Iris pigment epithelial cell (primary cell): Measurements from ENCODE around the gene ZNF275.
"Not testable (repeated sequence)": the region's sequence is repeated elsewhere in the genome, so short reads cannot be mapped to it uniquely, and the experiment has no call there.

Source experiments
- DNase-seq: peaks from one replicate; pipeline ENCODE4 v3.0.0-alpha.2; 2011; ENCODE audit warnings: low read depth

Gene ZNF275, protein sequence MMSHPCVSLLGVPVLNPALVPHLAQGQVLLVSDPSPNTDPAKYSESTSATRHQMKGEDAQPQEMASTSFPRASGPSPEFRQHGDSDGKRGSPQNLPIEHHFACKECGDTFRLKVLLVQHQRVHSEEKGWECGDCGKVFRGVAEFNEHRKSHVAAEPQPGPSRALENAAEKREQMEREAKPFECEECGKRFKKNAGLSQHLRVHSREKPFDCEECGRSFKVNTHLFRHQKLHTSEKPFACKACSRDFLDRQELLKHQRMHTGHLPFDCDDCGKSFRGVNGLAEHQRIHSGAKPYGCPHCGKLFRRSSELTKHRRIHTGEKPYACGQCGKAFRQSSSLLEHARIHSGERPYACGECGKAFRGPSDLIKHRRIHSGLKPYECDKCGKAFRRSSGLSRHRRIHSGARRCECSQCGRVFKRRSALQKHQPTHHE

DNA sequence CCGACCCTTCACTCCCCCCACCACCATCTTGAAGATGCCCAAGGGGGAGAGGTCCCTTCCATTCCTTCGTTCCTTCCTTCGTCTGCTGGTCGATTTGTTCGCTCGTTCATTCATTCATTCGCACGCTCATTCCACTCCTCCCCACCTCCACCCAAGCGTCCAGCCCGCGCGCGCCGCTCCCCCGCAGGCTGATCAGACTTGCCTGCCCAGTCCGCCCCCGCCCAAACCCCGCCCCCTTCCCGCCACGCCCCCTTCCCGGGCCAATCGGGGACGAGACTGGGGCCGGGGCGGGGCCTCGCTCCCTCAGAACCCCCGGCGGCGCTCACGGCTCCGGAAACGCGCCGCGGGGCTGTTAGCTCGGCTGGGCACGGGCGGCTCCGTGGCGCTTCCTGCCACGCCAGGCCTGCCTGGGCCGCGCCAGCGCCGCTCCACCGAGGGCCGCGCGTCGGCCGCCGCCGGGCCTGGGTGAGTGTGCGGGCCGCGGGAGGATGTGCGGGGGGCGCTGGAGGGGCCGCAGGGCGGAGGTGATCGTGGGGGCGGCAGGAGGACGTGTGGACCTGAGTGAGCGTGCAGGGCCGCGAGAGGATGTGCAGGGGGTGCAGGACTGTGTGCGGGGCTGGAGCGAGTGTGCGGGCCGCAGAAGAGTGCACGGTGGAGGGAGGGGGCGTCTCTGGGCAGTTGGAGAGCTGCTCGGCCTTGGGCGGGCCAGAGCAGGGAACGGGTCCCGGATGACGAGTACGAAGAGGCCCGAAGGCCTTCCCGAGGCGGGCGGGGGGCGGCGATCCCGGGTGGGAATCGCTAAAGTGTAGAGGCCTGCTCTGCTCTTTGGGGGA lies at the start of gene ZNF275:
ZNF275 (plus strand) TSS at position 333 of the 833 bp plus-strand sequence. CDS start 2,527 bp downstream, outside the sequence.
- DNase-seq = peak; percentile 72

DNA sequence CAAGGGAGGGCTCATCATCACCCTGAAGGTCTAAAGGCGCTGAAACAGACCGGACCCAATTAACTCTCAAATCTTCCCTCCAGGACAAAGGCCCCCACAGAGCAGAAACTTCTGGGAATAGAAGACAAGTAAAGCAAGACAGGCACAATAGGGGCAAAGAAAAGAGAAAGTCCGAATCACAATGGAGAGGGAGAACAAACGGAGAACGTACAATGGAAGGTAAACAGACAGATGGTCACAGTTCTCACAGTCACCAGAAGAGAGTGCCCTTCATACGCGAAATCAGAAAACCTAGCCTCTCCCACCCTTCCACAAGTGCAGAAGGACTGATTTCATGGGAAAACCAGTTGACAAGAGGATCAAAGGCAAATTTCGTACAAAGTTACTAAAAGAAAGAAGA lies 48.3 kb upstream of the ZNF275 start:
- not testable (repeated sequence) for DNase-seq

DNA sequence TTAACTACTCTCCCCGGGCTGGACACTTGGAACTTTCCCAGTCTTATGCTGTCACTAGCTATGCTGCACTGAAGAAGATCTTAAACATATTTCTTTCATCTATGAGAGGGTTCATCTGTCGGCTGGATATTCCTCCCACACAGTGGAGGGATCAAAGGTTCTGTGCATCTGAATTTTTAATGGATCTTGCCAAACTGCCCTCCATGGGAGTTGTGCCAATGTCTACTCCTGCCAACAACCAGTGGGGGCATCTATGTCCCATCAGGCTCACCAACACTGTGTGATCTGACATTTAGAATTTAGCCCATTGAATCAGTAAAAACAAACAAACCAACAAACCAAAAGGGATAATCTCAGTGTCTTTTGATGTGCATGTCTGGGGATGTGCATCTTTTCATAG lies 45.1 kb upstream of the ZNF275 start:
- not testable (repeated sequence) for DNase-seq

DNA sequence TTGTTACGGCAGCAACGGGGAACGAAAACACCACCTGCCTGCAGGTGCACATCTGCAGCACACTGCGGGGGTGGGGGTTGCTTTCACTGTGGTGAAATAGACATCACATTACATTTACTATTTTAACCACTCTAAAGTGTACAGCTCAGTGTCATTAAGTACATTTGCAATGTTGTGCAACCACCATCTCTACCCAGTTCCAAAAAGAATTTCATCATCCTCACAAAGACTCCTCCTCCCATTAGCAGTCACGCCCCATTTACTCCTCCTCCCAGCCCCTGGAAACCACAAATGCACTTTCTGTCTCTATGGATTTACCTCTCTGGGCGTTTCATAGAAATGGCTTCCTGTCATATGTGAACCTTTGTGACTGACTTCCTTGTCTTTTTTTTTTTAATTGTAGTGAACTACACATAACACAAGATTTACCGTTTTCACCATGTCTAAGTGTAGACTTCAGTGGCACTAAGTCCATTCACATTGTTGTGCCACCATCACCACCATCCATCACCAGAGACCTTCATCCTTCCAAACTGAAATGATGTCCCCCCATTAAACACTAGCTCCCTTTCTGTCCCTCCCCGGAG lies 40.4 kb upstream of the ZNF275 start:
- DNase-seq = not testable (repeated sequence)

DNA sequence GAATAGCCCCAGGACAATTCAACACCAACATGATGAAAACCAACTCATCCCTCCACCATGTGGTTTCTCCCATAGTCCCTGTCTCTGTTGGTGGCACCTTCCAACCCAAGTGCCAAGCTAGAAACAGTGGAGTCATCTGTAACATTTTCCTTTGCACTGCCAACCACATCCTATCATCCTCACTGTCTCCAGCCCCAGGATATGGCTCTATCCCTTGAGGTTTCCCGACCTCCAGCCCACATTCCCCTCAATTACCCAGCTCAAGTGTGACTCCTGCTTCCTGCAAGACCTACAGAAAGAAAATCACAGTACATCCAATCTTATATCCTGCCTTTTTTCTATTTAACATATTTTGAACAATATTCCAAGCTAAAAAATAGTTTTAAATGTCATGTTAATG lies 36.6 kb upstream of the ZNF275 start:
- no peak for DNase-seq

DNA sequence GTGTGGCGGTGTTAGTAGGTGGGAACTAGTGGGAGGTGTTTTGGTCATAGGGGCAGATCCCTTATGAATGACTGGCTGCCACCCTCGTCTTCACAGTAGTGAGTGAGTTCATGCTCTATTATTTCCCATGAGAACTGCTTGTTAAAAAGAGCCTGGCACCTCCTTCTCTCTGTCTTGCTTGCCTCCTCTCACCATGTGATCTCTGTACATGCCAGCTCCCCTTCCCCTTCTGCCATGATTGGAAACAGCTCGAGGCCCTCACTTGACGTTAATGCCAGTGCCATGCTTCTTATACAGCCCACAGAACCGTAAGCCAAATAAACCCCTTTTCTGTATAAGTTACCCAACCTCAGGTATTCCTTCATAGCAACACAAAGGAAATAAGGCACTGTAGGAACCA lies 34.1 kb upstream of the ZNF275 start:
- DNase-seq = no peak

DNA sequence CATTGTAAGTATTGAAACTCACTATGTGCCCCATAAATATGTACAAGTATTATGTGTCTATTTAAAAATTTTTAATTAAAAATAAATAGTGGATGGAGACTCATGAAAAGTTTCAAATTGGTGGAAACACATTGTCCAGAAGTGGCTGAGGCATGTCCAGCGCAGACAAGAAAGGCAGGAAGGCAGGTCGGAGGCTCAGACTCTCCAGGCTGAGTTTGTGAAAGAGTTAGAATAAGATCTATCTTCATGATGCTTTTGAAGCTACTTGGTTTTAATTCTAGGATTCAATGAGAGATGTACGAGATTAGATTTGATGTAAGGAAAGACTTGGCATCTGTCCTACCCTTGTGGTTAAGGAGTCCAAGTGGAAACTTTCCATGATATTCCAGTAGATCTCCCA lies 32.2 kb upstream of the ZNF275 start:
- DNase-seq = no peak

DNA sequence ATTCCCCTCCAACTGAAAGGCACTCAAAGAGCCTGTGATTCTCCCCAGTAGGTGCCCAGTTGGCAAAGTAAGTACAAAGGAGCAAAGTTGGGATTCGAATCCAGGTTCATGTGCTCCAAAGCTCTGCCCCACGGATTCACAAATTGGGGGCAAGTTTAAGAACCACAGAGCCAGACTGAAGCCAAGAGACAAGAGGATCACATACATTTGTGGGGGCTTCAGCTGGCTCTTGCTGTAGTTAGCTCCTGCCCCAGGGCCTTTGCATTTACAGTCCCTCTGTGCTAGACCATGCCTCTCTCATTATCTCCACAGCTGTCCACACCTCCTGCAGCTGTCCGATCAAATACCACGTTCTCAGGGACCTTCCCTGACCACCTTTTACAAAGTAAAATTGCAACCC lies 31.2 kb upstream of the ZNF275 start:
- DNase-seq = no peak

DNA sequence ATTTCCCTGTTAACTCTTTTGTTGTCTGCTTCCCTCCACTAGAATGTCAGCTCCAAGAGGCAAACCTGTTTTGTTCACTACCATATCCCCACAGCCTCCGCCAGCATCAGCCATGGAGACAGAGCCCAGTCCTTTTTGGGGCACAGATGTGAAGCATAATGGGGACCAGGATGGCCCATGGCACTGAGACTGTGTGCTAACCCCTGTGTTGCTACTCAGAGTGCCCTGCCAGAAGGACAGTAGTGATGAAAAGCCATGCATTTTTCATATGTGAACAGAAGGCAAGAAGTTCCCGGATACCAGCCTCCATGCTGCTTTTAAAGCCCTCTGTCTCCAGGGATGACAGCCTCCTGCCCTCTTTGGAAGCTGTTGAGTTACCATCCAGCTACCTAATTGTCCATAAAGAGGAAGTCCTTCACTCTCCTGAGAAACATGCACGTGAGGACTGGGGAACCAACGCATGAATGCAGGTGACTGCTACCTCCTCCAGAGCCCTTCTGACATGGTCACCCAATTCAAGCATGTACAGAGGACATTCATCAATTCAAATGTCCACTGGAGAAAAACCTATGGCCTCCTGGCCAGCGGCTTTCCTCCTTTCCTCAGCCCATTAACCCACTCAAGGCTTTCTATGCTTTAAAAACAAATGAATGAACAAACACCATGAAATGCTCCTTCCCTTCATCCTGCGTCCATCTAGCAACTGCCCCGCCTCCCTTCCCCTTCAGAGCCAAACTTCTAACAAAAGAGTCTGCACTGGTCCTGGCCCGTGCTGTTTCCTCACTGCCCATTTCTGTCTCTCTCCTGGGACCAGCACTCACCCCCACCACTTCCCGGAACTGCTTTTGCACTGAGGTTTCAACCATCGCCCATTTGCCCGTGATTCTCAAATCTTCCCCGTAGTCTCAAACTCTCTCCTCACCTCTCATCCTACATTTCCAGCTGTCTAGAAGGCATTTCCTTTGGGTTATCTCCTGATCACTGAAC lies 30.4 kb upstream of the ZNF275 start:
- no peak for DNase-seq

DNA sequence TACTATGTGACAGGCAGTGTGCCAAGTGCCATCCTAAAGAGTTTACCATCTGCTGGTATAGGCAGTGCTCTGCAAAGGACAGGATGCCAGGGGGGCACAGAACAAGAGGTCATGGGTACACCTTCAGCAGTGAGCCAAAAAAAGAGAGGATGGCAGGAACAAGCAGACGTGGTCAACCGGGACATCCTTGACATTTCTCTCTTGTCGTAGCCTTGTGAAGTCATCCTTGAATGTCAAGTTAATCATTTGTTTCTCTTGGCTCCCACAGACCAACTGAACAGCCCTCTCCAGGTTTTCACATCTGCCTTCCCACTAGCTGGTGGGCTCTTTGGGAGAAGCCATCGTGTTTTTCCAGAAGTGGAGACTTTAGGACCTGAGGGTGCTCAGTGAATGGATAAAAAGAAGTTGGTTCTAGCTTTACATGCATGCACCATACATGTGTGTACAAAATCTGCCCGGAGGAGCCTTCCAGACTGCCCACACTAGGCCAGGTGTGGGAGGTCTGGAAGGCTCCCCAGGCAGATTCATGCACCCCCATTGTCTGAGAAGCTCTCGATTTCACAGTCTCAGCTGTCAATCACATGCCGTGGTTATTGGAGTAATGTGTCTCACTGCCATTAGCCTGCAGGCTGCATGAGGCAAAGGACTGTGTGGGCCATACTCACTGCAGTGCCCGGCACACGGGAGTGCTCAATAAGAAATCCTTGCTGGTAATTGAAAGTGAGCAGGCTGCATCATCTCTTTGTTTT lies 28.8 kb upstream of the ZNF275 start:
- DNase-seq = no peak

DNA sequence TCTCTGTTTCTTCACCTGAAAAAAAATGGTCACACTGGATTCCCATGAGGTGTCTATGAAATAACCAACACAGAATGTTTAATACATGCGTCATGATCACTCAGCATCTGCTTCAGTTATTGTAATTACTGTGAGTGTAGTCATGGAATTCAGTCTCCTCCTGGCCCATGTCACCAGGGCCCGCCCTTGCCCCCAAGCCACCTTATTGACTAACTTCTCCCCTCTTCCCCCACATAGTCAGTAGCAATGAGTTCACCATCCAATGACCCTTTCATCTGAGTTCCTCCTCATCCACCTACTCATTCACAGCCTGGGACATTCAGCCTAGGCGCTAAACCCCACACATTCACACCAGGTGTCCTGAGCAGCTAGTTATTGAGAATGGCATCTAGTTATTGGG lies 28.0 kb upstream of the ZNF275 start:
- DNase-seq = no peak

DNA sequence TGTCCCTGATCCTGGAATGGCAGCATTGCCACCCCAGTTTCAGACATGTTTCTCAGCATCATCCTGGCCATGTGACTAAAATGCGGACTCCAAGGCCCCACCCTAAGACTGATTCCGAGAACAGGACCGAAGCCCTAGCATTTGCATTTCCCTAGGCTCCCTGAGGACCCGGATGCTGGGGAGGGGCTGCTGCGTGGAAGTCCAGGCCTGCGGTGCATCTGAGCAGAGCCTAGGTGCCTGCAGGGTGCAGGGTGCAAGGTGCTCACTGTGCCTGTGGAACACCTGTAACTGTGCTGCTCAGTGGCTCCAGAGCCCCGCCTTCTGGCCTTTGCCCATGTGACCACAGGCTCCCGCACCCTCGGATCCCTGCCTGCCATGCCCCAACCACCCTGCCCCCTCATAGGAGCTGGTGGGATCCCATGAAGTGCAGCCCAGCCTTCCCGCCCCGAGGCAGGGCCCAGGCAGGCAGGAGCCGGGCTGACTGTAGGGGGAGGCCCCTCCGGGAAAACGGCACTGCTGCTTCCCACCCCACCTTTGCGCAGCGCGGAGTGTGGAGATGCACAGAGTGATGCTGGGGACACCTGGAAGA lies 27.3 kb upstream of the ZNF275 start:
- no peak for DNase-seq

DNA sequence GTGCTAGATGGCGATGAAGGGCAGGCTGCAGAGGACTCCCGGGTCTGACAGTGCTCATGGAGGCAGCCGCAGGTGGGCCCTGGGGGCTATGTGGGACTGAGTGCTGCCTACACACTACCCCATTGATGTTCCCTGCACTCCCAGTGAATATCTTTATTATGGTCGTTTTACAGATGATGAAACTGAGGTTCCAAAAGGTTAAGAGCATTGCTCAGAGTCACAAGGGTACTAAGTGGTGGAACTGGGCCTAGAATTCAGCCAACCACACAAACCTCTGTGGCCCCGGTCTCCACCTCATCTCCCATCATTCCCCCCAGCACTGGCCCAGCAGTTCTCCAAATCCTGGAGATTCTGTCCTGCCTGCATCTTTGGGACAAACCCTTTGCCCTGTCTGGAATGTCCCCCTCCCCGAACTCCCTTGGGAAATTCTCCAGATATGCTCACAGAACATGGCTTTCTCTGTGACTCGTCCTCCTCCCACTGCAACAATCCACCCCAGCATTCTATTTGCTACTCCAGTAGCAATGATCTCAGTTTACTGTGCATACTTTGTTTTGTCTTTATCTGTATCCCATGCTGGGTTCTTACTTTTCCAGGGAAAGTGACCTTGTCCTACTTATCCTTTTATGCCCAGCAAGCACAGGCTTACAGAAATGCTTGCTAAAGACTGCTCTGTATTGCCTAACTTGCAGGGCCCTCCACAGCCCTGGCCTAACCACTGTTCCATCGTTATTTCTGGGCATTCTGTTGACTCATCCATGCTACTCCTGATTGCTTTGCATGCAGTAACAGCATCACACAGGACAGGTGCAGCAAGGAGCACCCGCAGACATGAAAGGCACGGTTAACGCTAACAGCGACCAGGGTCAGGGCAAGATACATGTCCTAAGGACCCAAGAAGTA lies 26.4 kb upstream of the ZNF275 start:
- DNase-seq = peak; percentile 13

DNA sequence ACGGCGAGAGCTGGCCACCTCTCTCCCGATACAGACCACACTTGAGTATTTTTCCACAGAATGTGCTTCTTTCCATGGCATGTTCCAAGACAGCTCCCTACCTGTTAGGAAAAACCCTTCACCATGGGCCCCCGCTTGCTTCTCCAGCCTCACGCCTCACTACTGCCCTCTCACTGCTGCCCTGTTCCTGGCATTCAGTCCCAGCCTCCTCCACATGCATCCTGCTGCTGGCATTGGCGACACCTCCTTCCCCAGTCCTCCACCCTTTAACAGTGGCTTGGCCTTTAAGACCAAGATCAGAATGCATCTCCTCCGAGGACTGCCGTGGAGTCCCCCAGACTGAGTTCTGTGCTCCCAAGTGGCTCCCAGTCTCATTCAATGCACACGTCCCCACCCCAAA lies 23.1 kb upstream of the ZNF275 start:
- DNase-seq = no peak

DNA sequence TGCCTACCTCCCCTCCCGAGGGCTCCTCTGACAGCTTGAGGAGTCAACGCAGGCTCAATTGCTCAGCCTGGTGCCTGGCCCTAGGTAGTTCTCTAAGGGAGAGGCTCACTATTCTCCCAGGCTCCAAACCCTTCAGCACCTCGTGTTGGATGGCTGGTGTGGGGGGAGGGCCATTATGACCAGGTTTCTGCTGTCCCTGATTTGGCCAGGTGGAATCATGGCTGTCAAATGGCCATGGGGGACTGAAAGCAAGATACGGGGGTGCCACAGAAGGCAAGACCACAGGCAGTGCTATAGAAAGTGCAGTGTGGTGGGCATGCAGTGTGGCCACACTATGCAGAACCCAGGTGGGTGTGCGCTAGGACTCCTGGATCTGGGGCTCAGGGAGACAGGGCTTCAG lies 21.9 kb upstream of the ZNF275 start:
- DNase-seq = no peak

DNA sequence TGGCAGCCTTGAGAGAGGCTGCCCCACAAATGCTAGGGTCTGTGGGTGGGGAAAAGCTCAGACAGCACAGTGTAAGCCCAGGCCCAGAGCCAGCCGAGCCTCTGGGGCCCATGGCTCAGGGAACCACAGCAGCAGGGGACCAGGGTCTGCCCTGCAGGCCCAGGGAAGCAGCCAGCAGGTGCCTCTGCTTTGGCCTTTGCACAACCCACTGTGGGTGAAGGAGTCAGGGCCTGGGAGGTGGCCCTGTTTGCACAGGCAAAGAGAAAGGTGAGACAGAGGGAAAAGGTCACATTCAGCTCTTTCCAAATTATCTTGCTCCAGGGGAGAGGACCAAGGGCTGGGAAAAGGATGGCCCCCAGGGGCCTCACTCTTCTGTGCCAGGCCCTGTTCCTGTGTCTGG lies 21.1 kb upstream of the ZNF275 start:
- DNase-seq = no peak

DNA sequence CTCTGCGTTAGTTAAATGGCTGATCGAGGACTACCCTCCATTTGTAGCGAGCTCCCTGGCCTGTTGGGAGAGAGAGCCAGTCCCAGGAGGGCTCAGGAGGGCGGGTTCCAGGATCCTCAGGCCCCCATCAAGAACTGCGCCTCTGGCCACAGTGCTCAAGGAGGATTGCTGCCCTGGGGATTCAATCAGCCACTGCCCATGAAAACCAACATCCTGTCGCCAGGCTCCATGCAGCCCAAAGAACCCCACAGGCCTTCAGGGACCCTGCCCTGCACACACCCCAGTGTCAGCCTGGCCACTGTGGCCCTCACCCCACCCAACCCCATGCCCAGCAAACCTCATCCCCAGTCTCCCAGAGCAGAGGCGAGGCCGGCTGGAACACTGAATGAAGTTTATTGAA lies 16.6 kb upstream of the ZNF275 start:
- no peak for DNase-seq

DNA sequence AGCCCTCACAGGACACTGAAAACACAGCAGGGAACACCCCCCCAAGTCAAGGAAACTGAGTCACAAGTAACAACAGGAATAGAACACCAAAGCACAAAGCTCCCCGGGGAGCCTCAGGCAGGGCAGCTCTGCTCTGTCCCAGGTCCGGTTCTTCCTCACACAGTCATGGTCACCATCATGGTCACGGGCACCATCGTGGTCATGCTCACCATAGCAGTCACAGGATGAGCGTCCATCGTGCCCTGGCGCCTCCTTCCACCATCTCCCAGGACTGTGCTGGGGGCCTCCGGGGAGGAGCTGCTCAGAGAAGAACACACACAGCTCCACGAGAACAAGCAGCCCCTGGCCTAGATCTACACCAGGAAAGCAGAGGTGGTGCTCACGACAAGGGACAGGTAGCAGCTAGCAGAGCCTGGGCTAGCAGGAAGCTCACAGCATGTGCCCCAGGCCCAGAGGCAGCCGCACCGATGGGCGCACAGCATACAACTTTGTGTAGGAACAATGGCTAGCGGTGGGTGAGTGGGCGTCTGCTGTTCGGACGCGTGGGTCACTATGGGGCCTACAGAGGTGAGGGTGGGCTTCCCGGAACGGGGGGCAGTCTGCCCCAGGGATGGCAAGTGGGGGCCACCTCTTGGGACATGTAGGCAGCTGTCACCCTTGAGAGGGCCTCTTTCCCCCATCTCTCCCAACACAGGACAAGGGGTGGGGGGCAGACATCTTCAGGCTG lies 15.8 kb upstream of the ZNF275 start:
- DNase-seq = no peak

DNA sequence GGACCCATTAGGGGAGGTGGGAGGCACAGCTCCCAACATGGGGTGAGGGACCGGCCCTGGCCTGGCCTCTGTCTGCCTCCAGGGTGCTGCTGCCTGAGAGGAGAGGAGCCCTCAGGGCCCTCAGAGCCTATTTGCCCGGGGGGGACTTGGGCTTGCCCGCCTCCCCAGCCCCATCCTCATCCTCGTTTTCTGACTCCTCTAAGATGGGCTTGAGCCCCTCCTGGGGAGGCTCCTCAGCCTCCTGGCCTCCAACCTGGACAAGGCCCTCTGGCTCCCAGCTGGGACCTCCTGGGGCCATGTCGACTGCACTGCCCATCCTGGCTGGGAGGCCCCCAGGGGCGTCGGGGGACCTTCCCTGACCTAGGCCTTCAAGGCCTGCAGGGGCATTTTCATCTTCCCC lies 15.1 kb upstream of the ZNF275 start:
- DNase-seq = no peak
